SU-DHL-6 (cell line): ENCODE measurements around the gene LETM1.

ENCODE experiments used
- H2AFZ ChIP-seq: fragments of 200-600 bp; sonication (generic); 2 replicates; pipeline ENCODE4 v1.6.1; 2014; ENCODE audit warnings: low read depth, mild to moderate bottlenecking, moderate library complexity, mixed read lengths, antibody characterized with exemption, low read length; ENCODE audit not compliant: severe bottlenecking
- H3F3A ChIP-seq: fragments of 200-600 bp; shearing (Covaris generic); 2 replicates; pipeline ENCODE4 v1.6.0; 2016; ENCODE audit warnings: antibody characterized with exemption, mild to moderate bottlenecking; ENCODE audit not compliant: insufficient read depth
- H3K27ac ChIP-seq: fragments of 200-600 bp; sonication (generic); 2 replicates; pipeline ENCODE4 v1.5.1; 2016; ENCODE audit warnings: low read depth, mild to moderate bottlenecking, low read length, moderate library complexity, mixed read lengths
- H3K27me3 ChIP-seq: fragments of 200-600 bp; sonication (generic), shearing (Covaris generic); 2 replicates; pipeline ENCODE4 v1.6.0; 2014; ENCODE audit warnings: mild to moderate bottlenecking, low read length
- H3K36me3 ChIP-seq: fragments of 200-600 bp; sonication (generic); 2 replicates; pipeline ENCODE4 v1.6.1; 2014; ENCODE audit warnings: mild to moderate bottlenecking, low read length, mixed read lengths
- H3K4me2 ChIP-seq: fragments of 300-600, 200-600 bp; shearing (Covaris generic), sonication (generic); 2 replicates; pipeline ENCODE4 v1.6.0; 2014; ENCODE audit warnings: low read length, low read depth, mild to moderate bottlenecking; ENCODE audit not compliant: poor library complexity, severe bottlenecking
- H3K4me3 ChIP-seq: fragments of 200-600 bp; sonication (generic); 2 replicates; pipeline ENCODE4 v1.5.1; 2014; ENCODE audit warnings: antibody characterized with exemption, low read length, mild to moderate bottlenecking, mixed read lengths; ENCODE audit not compliant: insufficient read depth, poor library complexity, severe bottlenecking
- H3K79me2 ChIP-seq: fragments of 200-600 bp; sonication (generic); 2 replicates; pipeline ENCODE4 v1.6.1; 2014; ENCODE audit warnings: mild to moderate bottlenecking, low read length, moderate library complexity; ENCODE audit not compliant: insufficient read depth
- H3K9ac ChIP-seq: fragments of 200-600 bp; sonication (generic); 2 replicates; pipeline ENCODE4 v1.7.0; 2014; ENCODE audit warnings: mild to moderate bottlenecking, low read length
- H3K9me2 ChIP-seq: fragments of 200-600 bp; sonication (generic); replicated peaks from 2 replicates; pipeline ENCODE4 v1.6.1; 2014; ENCODE audit warnings: low read length; ENCODE audit not compliant: insufficient read depth
- H3K9me3 ChIP-seq: fragments of 200-600 bp; sonication (generic); 2 replicates; pipeline ENCODE4 v1.6.1; 2014; ENCODE audit warnings: low read length, mixed read lengths; ENCODE audit not compliant: insufficient read depth
- H4K20me1 ChIP-seq: fragments of 200-600 bp; sonication (generic); 2 replicates; pipeline ENCODE4 v1.6.1; 2014; ENCODE audit warnings: low read depth, mild to moderate bottlenecking, antibody characterized with exemption, low read length, moderate library complexity, mixed read lengths
- EZH2phosphoT487 ChIP-seq: fragments of 200-600 bp; sonication (generic), shearing (Covaris generic); conservative IDR thresholded peaks from 2 replicates; pipeline ENCODE4 v1.6.1; 2018; ENCODE audit warnings: mild to moderate bottlenecking, antibody characterized with exemption, low read length, moderate library complexity, mixed read lengths
- TF ChIP-seq, protein P1 (sequence below): fragments of 200-600 bp; sonication (generic); IDR thresholded peaks from one replicate; pipeline ENCODE4 v1.5.1; 2017; ENCODE audit warnings: antibody characterized with exemption, mild to moderate bottlenecking, low read length, moderate library complexity; ENCODE audit not compliant: insufficient read depth, poor library complexity, severe bottlenecking

The LETM1 gene

GRCh38 chr4:1767770-1768366 lies 88.1 kb downstream of the LETM1 start:
- Histone ChIP-seq H3K4me2 (peak overlapping the region; percentile 34), H4K20me1 (no peaks in the 10 kb centered on the region), H3K9ac (no peak overlapping the region), H3K27me3 (no peaks in the 10 kb centered on the region), H3K79me2 (no peaks in the 10 kb centered on the region), H3K9me3 (no peaks in the 10 kb centered on the region), H3K27ac (no peak overlapping the region), H3F3A (no peaks in the 10 kb centered on the region), H3K4me3 (no peak overlapping the region), H3K36me3 (no peaks in the 10 kb centered on the region), H2AFZ (no peak overlapping the region), H3K9me2 (no peaks in the 10 kb centered on the region)
- TF ChIP-seq EZH2phosphoT487, result no peak
- TF ChIP-seq, protein P1, sequence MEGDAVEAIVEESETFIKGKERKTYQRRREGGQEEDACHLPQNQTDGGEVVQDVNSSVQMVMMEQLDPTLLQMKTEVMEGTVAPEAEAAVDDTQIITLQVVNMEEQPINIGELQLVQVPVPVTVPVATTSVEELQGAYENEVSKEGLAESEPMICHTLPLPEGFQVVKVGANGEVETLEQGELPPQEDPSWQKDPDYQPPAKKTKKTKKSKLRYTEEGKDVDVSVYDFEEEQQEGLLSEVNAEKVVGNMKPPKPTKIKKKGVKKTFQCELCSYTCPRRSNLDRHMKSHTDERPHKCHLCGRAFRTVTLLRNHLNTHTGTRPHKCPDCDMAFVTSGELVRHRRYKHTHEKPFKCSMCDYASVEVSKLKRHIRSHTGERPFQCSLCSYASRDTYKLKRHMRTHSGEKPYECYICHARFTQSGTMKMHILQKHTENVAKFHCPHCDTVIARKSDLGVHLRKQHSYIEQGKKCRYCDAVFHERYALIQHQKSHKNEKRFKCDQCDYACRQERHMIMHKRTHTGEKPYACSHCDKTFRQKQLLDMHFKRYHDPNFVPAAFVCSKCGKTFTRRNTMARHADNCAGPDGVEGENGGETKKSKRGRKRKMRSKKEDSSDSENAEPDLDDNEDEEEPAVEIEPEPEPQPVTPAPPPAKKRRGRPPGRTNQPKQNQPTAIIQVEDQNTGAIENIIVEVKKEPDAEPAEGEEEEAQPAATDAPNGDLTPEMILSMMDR, result no peak

DNA sequence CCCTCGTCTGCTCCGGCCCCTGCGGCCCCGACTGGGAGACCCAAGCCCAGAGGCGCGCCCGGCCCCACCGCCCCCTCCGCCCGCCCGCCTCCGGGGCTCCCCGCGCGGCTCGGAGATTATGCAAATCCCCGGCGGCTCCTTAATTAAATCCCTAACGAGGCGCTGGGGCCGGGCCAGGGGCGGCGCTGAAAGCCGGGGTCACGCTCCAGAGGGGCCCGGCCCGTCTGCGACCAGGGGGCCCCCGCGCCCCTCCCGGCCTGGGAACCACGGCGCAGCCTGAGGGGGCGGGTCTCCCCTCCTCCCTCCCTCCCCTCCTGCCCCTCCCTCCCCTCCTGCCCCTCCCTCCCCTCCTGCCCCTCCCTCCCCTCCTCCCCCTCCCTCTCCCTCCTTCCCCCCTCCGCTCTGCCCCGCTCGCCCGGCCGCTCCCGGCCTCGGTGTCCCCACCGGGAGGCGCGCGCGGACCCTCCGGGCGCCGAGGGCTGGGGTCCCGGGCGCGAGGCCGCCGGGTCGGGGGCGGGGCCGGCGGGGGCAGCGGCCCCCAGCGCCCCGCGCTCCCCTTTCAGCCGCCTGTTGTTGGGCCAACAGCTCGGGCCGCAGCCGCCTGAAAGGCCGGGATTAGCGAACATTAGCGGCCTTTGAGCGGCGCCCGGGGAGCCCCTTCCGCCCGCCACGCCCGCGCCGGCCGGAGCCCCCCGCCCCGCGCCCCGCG lies 88.7 kb downstream of the LETM1 start:
- Histone ChIP-seq H3K9me3 (no peaks in the 10 kb centered on the region), H3K4me2 (no peak overlapping the region), H3K27ac (no peak overlapping the region), H4K20me1 (no peaks in the 10 kb centered on the region), H3K36me3 (no peaks in the 10 kb centered on the region), H3K9ac (no peak overlapping the region), H3K79me2 (no peaks in the 10 kb centered on the region), H3K27me3 (no peaks in the 10 kb centered on the region), H3K4me3 (no peak overlapping the region), H3K9me2 (no peaks in the 10 kb centered on the region), H2AFZ (no peak overlapping the region), H3F3A (no peaks in the 10 kb centered on the region)
- TF ChIP-seq EZH2phosphoT487, result no peak
- TF ChIP-seq, protein P1, result no peak

GRCh38 chr4:1766106-1767060 lies 89.6 kb downstream of the LETM1 start:
- Histone ChIP-seq H3F3A (no peaks in the 10 kb centered on the region), H3K27me3 (no peaks in the 10 kb centered on the region), H3K9me2 (no peaks in the 10 kb centered on the region), H3K9me3 (no peaks in the 10 kb centered on the region), H2AFZ (no peak overlapping the region), H3K9ac (no peak overlapping the region), H3K36me3 (no peaks in the 10 kb centered on the region), H3K4me3 (no peak overlapping the region), H4K20me1 (no peaks in the 10 kb centered on the region), H3K27ac (no peak overlapping the region), H3K79me2 (no peaks in the 10 kb centered on the region), H3K4me2 (no peak overlapping the region)
- no peak for TF ChIP-seq EZH2phosphoT487
- TF ChIP-seq, protein P1, result no peak
